Right ventricle myocardium superior (tissue), 1 donor: ENCODE results near the gene SDC3. TPM values are rescaled to one million over a fixed set of nuclear protein-coding genes. Genes with fewer than 3 reads are reported as not detected.

ENCODE experiments used
- ATAC-seq: fragments of 200-7000 bp; cut with Tn5 transposase; one replicate; pipeline ENCODE4 v1.9.1; 2020; ENCODE audit warnings: mild to moderate bottlenecking; ENCODE audit not compliant: poor library complexity
- DNase-seq: peaks from one replicate; pipeline ENCODE4 v3.0.0-alpha.2; 2020
- intact Hi-C: fragments of 100-400 bp; cut with DNase I; formaldehyde crosslinking; loops from one replicate; pipeline ENCODE4 v1.11.2; 2022
- total RNA-seq: library from RNA; stranded (reverse); fragmentation: NEBNext Ultra II Directional; extraction: Animal tissue kit (Norgen Biotek cat#: 25700); gene quantifications from one replicate; pipeline ENCODE4 v1.2.1, GENCODE V29; 2021
- donor health status: DM: no; HTN: yes; CAD: no; lungs with severe emphysema.

The SDC3 gene
- total RNA-seq, 1 donor from 2014 or later = 19.9 TPM

DNA sequence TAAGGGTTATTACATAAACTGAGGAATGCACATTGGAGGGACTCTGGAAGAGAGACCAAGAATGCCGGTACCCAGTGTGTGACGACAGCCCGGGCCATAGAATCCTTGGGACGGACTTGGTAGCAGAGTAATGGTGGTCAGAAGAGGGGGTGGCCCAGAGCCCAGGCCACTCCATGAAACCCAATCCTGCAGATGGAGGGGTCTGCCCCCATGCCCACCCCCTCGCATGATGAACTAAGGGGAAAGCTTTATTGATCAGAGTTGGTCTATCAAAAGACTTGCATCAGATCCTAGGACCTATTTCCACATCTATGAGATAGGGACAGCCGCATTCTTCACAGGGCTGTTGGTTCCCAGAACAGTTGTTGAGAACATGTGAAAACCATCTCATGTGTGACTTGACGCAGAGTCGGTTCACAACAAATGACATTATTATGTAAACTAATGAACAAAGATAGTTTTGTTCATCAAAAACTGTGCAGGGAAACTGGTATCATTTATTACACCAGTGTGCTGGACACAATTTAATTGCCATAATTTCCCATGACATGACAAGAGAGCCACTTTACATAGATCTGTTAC is 21.5 kb upstream of the SDC3 start:
- DNase-seq = no peak
- ATAC-seq = peak; percentile 11
- intact Hi-C loops = no loop called here

DNA sequence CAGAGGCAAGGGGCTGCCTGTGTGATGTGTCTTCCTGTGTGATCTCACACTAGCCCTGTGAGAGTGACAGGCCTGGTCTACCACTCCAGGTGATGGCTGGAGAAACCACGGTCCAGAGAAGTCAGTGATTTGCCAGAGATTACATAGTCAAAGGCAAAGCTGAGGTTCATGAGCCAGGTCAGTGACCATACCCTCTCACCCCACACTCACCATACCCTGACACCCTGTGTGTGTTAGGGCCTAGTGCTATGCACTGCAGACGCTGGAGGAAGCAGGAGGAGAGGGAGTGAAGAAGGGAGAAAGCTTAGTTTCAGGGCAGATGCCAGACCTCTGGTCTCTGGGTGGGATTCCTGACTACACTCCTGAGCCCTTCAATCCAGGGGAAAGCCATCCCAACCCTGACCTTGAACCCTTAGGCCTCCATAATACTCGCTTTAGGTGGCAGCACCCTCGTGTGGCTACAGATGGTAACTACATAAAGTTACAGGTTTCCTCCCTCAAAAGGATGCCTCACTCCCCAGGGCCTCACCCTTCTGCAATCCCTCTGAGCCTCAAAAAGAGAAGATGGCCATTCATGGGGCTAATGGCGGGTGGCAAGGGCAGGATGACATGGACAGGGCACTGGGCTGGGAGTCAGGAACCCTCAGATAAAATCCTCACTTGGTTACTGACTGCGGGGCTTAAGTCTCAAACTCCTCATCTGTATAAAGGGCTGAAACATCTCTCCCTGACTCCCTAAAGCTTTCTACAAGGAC is 20.8 kb upstream of the SDC3 start:
- DNase-seq (no peak), ATAC-seq (peak; percentile 77)
- intact Hi-C loops = no loop called here

GRCh38 chr1:30928789-30929134 is 20.2 kb upstream of the SDC3 start:
- ATAC-seq = no peak
- DNase-seq = no peak
- intact Hi-C loops = no loop called here

GRCh38 chr1:30928171-30928570 is 19.6 kb upstream of the SDC3 start:
- no peak for DNase-seq
- no peak for ATAC-seq
- intact Hi-C loops = no loop called here

DNA sequence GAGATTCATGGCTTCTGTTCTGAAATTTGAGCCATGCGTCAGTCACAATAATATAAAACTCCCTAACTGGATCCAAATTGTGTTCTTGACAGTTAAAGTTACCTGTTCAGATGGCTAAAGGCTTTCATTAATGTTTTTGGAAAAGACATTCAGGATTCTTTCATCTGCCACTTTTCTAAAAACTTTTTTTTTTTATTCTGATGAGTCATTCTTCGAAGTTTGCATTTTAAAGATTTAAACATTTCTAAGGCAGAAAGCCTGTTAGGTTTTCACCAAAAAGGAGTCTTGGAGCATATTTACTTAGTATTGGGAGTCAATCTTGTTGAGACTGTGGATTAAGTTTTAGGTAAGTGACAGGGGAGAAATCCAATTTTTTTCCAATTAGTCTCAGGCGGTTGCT is 18.9 kb upstream of the SDC3 start:
- no peak for ATAC-seq
- intact Hi-C loops = no loop called here
- no peak for DNase-seq

GRCh38 chr1:30923597-30923996 is 15.0 kb upstream of the SDC3 start:
- intact Hi-C loops = no loop called here
- no peak for ATAC-seq
- no peak for DNase-seq

GRCh38 chr1:30920827-30921226 is 12.3 kb upstream of the SDC3 start:
- no peak for ATAC-seq
- DNase-seq = no peak
- intact Hi-C loops = no loop called here

DNA sequence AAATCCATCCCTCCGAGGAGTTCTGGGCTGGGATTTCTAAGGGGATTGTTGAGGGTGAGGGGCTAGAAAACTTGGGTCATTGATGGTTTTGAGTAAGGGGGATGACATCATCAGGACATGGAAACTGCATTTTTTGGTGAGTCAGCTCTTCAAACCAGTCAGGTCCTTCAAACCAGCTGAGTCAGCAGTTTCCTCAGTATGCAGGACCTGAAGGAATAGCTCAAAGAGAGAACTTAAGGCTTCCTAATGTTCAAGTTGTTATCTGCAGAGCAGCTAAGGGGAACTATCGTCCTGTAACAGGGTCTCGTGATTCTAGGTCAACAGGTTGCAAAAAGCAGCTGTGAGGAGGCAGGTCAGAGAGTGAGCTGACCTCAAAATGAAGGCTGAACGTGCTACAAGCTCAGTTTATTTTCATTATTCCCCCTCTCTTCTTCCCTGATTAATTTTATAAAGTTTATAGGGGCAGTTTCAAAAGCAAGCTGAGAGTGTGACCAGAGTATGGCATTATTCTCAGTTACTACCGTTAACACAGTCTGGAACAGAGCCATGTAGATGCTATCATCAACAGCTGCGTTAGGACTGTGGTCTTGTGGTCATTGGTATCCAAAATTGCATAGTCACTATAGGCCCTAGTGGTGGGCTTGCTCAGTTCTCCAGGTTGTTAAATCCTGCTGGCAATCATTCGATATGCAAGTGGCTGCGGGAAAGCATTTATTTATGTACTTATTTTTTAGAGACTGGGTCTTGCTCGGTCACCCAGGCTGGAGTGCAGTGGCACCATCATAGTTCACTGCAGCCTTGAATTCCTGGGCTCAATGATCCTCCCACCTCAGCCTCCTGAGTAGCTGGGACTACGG is 10.7 kb upstream of the SDC3 start:
- ATAC-seq (peak; percentile 49), DNase-seq (no peak)
- intact Hi-C loops = no loop called here

- intact Hi-C loops = no loop called here
- ATAC-seq (no peak), DNase-seq (no peak)
Observed at GRCh38 chr1:30916296-30916695, 7.7 kb upstream of the SDC3 start.

- DNase-seq (no peak), ATAC-seq (no peak)
- intact Hi-C loops = no loop called here
Observed at GRCh38 chr1:30915491-30916230, 7.1 kb upstream of the SDC3 start.

DNA sequence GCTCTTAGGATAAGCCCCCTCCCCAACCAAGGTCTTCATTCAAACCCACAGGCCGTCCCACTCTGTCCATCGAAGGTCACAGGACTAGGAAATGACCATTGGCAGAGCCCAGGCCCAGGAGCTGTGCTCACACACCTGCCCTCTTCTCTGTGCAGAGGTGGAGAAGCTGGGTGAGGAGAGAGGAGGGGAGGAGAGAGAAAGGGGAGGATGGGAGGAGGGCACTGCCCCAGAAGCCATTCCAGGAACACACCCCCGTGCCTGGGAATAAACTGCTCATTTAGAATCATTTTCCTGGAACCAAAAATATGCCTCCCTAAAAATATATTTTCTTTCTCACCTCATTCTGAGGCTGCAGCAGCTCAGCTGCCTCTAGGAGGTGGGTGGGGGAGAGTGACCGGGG is 6.4 kb upstream of the SDC3 start:
- intact Hi-C loops = loop anchor here (5.0 kb wide), 2 partner anchors 133 to 193 kb away; partner anchors contain the start of gene MATN1
- ATAC-seq (no peak), DNase-seq (no peak)

DNA sequence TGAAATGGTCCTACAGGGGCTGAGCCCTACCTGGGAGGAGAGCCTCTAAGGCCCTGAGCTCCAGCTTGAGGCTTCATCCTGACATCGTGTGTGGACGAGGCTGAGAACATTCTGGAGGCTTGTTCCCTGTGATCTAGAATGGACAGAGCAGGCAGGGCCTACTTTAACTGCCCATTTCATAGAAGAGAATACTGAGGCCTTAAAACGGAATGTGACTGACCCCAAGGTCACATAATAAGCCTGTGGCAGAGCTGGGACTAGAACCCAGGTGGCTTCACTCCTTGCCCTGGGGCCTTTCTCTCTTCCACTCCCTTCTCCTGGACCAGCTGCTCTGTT is 6.0 kb upstream of the SDC3 start:
- intact Hi-C loops = loop anchor here (5.0 kb wide), 2 partner anchors 132 to 192 kb away; partner anchors contain the start of gene MATN1
- DNase-seq (no peak), ATAC-seq (no peak)

GRCh38 chr1:30912913-30913652 is 4.5 kb upstream of the SDC3 start:
- intact Hi-C loops = loop anchor here (5.0 kb wide), 2 partner anchors 131 to 191 kb away; partner anchors contain the start of gene MATN1
- DNase-seq = peak; percentile 71
- ATAC-seq = peak; percentile 5

GRCh38 chr1:30912224-30912623 is 3.7 kb upstream of the SDC3 start:
- no peak for DNase-seq
- intact Hi-C loops = loop anchor here (5.0 kb wide), 2 partner anchors 130 to 190 kb away; partner anchors contain the start of gene MATN1
- ATAC-seq = no peak

- intact Hi-C loops = loop anchor here (2.0 to 5.0 kb wide), 3 partner anchors 111 to 189 kb away; partner anchors contain the start of gene MATN1
- peak; percentile 84 for ATAC-seq
- DNase-seq = peak; percentile 93
Observed at GRCh38 chr1:30911059-30911954, 2.7 kb upstream of the SDC3 start.

DNA sequence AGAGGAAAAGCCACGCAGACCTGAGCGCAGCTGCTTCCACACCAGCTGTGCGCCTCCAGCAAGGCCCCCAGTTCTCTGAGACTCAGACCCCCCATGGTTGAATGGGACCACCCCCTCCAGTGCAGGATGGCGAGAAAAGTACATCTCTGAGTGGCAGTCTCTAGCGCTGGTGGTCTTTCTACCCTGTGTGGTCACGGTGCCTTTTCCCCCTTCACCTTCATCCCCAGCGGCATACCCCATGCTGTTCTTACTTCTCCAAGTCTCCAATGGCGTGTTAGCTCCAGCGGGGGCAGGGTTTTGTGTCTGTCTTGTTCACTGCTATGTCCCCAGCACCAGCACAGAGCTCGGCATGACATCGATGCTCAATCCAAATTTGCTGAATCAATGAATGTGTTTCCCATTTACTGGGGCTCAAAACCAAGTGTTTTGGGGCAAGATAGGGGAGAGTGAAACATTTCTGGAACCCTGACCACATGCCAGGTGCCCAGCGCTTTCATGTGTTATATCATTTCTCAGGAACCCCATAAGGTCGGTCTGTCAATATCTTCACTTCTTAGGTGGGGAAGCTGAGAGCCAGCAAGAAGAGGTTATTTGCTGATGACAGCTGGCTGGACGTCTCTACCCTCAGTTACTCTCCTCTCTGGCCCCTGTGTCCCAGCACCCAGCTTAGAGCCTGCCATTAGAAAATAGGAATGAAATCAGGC is 959 bp upstream of the SDC3 start:
- DNase-seq (no peak), ATAC-seq (no peak)
- intact Hi-C loops = loop anchor here (2.0 to 10.0 kb wide), 4 partner anchors 55 to 187 kb away; partner anchors contain the start of gene MATN1

DNA sequence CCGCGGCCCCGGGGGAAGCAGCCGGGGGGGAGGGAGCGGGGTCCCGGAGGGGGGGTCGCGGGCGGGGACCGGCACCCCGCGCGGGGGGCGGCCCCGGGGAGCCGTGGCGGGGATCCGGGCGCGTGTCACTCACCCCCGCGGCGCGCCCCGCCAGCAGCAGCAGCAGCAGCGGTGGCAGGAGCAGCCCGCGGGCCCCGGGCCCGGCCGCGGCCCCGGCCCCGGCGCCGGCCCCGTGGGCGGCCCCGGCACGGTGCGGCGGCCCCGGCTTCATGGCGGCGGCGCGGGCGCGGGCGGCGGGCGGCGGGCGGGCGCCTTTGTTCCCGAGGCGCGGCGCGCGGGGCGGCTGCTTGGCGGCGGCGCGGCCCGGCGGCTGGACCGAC is 252 bp downstream of the SDC3 start:
- DNase-seq (no peak), ATAC-seq (no peak)
- intact Hi-C loops = loop anchor here (10.0 kb wide), 1 partner anchor 54 kb away; no protein-coding TSS in a partner anchor
